NCI-H1436 (cell line): Measurements from ENCODE around the gene FBXO48.
"Not testable (repeated sequence)": the region's sequence is repeated elsewhere in the genome, so short reads cannot be mapped to it uniquely, and the experiment has no call there.

Source experiments
- DNase-seq: peaks from one replicate; lab custom pipeline; 2025; lab: John Stamatoyannopoulos, UW

FBXO48 gene, protein sequence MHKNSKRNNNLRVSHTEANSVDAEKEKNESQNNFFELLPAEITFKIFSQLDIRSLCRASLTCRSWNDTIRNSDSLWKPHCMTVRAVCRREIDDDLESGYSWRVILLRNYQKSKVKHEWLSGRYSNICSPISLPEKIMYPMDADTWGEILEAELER

DNA sequence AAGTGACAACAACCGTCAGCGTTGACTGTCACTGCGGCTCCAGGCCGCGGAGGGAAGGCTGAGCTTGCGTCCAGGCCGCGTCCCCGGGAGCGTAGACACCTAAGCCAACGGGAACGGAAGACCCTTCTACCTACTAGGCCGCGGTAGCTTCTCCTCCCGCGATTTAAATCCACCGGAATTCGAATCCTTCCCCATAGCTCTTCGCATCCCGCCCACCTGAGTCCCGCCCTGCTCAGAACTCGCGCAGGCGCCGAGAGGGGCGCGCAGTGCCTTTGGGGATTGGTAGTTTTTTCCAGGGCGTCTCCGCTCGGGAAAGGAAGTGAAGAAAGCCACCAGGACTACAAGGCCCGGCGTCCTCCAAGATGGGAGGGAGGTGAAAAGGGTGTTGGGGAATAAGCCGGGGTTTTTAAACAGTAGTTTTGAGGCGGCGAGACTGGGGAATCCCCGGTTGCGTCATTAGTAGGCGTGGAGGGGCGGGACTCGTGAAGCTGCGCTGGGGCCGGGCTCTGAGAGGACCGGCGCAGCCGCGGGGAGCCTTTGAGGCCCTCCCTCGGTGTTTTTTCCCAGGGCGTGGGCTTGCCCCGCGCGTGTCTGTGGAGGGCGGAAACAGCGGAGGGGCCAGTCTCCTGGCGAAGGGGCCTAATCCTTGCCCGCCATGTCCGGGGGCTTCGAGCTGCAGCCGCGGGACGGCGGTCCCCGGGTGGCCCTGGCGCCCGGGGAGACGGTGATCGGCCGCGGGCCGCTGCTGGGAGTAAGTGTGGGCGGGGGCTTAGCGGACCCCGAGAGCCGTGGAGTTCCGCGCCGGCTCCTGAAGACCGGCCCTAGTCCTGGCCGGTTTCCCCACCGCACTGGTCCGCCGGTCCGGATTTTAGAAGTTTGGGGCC, at the start of gene FBXO48, which contains the start of gene APLF:
TSS of gene FBXO48 (minus strand) at position 218 of the 884 bp plus-strand sequence. CDS start 2,149 bp downstream, outside the sequence.
TSS of gene APLF (plus strand) at position 509 of the 884 bp plus-strand sequence. CDS start at position 656, 147 bp downstream.
- DNase-seq, result peak; percentile 97

DNA sequence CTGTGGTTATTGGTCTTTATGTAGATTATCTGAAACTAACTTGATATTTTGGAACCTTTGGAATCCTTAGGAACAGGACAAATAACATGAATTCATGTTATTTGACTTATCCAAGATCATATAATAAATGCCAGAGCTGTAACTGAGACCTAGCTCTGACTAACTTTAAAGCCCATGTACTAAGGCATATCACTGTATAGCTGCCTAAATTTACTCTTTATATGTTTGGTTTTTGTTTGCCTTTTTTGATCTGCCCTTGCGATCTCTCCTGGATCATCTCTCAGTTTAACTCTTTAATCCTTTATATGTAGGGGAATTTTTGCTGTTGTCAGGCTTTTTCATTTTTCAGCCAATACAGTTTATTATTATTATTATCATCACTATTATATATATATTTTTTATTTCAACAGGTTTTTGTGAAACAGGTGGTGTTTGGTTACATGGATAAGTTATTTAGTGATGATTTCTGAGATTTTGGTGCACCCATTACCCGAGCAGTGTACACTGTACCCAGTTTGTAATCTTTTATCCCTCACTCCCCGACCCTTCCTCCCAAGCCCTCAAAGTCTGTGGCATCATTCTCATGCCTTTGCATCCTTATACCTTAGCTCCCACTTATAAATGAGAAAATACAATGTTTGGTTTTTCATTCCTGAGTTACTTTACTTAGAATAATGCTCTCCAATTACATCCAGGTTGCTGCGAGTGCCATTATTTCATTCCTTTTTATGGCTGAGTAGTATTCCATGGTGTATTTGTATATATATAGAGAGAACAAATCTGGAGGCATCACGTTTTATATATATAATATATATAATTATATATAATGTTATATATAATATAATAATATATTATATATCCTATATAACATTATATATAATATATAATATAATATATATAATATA, 49.2 kb upstream of the FBXO48 start:
- DNase-seq, result no peak

DNA sequence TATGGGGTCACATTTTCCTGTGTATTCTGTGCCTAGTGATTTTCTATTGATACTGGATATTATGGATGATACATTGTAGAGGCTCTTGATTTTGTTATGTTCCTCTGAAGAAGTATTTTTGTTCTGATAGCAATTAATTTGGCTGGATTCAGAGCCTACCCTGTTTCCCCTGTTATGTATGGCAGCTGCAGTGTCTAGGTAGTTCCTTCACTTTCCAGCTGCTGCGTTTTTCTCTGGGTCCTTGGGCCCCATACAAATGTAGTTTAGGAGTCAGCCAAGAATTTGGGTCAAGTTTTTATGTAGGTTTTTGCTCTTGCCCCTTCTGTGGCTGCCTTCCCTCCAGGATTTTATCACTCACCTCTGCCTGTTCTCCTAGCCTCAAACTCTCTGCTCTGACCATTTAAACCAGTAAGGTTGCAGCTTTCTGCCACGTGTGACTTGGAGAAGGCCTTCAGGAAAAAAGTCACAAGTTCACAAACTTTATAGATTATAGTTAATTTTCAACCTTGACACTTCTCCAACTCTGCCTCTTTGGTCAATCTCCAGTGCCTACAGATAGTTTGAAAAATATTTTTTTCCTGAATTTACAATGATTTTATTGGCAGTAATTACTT, 47.3 kb upstream of the FBXO48 start:
- no peak for DNase-seq

DNA sequence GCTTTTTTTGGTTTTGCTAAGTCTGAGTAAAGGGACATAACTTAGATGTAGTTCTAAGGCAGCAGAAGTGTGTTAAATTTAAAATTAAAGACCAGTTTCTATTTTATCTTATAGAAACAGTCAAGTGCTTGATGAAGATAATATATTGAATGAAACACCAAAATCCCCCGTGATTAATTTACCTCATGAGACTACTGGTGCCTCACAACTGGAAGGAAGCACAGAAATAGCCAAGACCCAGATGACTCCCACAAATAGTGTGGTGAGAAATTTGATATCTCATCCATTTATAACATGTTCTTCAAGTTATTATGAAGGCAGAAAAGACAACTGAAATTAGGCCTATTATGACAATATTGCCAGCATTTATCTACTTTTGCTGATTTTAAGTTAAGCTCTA, 45.9 kb upstream of the FBXO48 start:
- DNase-seq, result no peak

DNA sequence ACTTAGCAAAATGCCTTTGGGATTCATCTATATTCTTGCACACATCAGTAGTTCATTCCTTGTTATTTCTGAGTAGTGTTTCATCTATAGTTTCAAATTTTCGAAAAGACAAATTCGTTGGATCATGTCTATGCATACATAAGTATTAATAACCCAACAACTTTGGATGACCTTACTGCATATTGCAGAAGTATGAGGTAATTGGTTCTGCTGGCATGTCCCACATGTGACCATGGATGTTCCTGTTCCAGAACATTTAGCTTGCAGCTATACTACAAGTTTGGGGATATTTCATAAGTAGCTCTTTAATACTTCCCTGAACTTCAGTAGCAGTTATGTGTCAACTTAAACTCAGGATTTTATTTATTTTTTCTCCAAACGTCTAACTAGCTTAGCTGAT, 45.2 kb upstream of the FBXO48 start:
- DNase-seq, result no peak

DNA sequence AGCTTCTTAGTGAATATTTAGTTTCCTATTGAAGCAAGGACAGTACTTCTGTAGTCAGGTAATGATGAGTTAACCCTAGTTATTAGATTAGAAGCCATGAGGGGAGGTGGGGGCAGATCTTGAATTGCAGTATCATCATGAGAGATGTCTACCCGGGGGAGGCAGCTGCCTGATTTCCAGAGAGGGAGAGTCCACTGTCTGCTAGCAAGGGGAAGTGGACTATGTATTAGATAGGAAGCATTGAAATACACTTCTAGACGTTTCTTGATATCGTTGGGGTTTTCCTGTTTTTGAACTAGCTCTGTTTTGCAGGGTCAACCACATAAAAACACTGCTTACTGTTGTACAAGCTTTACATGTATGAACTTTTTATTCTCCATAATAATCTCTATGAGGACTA, 39.1 kb upstream of the FBXO48 start:
- DNase-seq, result no peak

DNA sequence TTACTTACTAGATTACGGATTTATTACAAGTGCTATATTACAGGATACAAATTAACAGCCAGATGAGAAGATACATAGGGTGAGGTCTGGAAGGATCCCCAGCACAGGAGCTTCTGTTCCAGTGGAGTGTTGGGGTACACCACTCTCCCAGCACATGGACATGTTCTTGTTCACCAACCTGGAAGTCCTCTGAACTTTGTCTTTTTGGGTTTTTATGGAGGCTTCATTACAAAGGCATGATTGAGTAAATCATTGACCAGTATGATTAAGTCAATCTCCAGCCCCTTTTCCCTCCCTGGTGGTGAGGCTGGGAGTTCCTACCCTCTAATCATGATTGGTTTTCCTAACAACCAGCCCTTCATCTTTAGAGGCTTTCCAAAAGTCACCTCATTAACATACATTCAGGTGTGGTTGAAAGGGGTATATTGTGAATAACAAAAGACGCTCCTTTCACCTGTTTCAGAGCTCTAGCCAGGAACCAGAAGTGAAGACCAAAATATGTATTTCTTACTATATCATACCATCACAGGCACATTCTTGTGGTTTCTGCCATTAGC, 38.6 kb upstream of the FBXO48 start:
- no peak for DNase-seq

DNA sequence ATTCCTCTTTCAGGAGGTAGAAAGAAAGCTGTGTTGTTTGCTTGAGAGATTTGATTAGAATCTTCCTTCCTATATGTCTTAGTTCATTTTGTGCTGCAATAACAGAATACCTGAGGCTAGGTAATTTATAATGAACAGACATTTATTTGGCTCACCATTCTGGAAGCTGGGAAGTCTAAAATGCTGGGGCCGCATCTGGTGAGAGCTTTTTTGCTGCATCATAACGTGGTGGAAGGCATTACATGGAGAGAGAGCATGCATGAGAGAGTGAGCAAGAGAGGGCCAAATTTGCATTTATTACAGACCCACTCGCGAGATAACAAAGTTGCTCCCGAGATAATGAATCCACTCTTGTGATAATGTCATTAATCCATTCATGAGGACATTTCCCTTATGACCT, 34.7 kb upstream of the FBXO48 start:
- no peak for DNase-seq

DNA sequence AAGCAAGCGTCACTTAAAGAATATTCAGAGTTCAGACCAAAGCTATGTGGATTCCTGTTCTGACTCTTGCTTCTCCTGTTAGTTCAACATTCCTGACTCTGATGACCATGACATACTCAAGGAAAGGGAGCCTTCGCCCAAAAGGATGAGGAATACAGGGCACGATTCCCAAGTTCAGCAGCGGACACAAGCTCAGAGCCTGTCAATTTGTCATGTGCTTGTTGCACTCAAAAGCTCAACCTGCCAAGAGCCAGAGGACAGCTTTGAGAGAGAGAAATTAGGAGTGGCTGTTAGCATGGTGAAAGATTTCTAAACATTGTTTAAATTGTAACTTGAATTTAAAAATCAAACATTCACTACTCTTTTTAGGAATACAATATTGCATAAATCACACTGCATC, 33.6 kb upstream of the FBXO48 start:
- no peak for DNase-seq

DNA sequence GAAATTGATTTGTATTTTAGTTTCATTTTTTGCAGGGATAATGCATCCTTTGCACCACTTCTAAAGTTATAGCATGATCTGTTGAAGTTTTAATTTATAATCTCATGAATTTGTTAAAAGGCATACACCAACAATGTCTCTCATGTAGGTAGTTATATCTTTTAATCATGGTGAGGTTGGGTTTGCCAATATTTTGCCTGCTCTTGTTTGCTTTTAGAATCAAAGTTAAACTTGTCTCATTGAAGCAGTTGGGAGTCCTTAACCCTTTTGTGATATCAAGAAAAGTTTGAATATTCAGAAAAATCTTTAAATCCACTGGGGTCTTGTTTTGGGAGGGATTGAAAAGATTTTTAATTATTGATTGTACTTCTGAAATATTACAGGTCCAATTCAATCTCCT, 32.0 kb upstream of the FBXO48 start:
- DNase-seq, result no peak

DNA sequence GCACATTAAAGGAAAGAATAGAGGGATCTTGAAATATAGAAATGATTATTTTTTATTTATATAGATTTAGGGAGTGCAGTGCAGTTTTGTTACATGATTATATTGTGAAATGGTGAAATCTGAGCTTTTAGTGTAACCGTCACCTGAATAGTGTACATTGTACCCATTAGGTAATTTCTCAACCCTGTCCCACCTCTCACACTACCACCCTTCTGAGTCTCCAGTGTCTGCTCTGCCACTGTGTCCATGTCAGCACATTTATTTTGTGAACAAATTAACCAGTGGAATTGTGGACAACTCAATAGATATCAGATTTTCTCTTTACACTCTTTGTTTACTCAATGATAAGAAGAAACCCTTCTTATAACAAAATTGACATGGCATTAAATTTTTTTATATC, 24.5 kb upstream of the FBXO48 start:
- no peak for DNase-seq

DNA sequence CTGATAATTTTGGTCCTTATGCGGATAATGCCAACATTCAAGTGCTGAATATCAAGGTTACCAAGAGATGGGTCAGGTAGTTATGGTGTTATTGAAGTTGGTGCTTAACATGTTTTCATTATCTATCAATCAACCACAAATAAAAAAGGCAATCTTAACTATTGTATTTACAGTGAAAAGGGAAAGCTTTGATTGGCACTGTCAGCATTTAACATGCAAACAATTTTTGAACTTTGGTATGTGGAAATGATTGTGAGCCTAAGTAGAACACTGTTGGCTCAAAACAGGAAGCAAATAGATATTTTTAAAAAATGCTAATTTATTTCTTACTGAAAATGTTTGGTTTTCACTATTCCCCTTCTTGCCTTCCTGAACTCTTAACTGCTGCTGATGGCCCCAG, 22.2 kb upstream of the FBXO48 start:
- no peak for DNase-seq

DNA sequence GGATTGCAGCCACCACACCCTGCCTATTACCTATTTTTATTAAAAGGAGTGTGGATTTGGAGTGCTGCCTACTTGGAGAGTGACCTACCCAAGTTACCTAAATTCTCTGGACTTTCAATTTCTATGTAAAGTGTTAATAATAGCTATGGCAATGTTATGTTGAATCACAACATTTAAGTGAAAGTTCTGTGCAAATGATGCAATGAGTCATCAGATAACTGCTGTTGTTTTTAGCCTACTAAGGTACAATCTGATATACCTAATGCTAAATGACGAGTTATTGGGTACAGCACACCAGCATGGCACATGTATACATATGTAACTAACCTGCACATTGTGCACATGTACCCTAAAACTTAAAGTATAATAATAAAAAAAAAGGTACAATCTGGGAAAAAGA, 21.5 kb upstream of the FBXO48 start:
- DNase-seq, result not testable (repeated sequence)

DNA sequence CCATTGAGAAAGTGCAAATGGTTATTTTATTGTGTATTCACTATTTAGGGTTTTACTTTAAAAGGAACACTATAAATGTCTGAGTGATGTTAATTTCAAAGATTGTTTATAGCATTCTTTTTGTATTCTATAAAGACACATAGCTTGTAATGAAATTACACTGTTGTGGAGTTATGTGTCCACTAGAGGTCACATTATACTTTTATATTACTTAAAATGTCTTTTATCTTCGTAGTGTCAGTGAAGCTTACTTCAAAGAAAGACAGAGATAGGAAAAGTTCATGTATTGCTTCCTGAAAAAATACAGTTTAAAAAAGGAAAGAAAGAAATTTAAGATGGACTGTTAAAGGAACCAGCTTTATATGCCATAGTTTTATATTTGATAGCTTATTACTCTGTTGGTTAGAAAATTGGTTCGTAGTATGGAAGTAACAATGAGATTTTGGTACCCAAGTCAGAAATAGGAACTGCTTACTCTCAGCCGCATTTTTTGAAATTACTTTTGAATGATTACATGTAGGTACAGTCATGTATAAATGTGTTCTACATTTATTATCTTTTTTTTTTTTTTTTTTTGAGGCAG, 20.8 kb upstream of the FBXO48 start:
- peak; percentile 3 for DNase-seq

DNA sequence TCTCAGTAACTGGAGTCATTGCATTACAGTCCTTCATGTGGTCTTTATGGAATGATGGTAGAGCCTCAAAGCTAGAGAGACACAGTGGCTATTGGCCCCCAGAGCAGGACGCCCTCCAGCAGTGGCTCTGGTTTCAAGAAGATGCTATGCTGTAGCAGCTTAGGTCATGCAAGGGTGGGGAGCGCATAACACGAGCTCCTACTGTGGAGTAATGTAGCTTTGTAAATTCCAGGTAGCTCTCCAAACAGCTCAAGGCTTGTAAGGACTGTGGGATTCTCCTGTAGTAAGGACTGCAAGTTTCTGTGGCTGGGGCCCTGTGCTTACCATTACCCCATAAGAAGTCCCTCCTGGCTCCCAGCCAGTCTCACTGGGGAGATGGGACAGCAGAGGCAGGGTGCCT, 15.9 kb upstream of the FBXO48 start:
- DNase-seq, result no peak

DNA sequence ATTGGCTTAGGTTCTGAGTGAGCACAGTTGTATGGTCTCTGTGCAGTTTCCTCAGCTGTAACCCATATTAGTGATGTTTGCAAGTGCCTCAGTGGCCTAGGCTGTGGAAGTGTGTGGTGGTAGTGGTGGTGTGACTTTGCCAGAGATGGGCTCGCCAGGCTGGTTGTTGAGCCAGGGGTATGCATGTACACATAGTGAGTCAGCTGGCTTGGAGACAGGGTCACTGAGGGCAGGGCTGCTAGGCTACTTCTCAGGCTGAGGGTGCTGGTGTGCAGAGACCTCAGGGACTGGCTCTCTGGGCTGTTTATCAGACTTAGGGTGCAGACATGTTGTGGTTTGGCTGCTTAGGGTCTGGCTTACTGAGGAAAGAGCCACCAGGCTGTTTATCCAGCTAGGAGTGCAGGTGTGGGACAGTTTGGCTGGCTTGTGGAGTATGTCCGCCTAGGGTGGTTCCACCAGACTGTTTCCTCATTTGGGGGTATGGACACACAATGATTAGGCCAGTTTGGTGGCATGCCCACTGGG, 15.3 kb upstream of the FBXO48 start:
- DNase-seq, result no peak

DNA sequence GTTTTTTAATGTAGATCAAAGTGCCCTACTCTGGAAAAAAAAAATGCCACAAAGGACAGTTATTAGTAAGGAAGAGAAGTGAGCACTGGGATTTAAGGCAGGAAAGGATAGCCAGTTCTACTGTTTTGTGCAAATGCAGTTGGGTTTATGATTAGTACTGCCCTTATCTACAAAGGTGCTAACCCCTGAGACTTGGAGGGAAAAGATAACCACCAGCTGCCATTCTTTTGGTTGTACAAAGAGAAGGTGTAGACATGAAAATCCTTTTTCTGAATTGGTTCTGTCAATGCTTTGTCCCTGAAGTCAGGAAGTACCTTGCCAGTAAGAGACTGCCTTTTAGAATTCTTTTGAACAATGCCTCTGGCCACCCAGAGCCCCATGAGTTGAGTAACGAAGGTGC, 11.6 kb upstream of the FBXO48 start:
- DNase-seq, result no peak

DNA sequence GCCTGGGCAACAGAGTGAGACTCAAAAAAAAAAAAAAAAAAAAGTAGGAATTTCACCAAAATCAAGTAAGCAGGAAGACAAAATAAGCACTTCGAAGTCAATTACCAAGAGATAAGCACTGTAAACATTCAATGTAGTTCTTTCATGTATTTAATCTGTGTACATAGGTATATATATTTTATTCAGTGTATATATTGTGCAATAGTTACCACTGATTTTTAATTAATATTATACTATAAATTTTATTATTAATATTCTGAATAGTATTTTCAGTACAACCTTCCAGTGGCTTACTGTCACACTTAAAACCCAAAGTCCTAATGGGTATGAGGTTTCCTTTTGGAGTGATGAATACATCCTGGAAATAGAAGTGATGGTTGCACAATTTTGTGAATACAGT, 9.4 kb upstream of the FBXO48 start:
- DNase-seq, result no peak

DNA sequence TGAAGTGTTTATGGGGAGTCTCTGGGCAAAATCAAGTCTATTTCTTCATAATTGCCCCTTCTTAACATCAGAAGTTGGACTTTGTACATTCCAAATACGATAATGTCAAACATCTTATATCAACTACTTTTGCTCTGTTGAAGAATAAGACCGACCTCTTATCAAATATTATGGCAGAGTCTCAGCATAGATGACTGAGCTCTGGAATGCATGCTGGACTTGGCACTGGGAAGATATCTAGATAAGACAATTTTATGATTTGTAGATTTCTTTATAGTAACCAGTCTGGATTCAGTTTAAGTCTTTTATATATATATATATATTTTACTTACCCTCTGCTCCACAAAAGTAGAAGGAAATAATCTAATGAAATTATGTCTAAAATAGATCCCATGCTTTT, 8.5 kb upstream of the FBXO48 start:
- no peak for DNase-seq

DNA sequence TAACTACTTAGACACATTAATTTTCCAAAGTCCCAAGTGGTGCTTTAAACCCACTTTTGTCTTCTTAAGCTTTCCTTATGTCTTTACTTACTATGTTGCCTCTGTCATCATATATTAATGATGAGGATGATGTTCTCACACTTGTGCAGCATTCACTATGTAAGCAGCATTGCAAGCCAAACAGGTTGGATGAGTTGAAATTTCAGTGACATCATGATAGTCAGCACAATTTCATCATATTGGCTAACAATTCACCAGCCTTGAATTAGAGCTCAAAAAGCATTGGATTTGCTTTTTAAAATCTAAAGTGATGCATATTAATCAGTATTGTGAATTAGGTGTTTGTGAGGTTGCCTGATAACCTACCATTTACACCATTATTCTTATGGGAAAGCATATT, 8.0 kb upstream of the FBXO48 start:
- no peak for DNase-seq

DNA sequence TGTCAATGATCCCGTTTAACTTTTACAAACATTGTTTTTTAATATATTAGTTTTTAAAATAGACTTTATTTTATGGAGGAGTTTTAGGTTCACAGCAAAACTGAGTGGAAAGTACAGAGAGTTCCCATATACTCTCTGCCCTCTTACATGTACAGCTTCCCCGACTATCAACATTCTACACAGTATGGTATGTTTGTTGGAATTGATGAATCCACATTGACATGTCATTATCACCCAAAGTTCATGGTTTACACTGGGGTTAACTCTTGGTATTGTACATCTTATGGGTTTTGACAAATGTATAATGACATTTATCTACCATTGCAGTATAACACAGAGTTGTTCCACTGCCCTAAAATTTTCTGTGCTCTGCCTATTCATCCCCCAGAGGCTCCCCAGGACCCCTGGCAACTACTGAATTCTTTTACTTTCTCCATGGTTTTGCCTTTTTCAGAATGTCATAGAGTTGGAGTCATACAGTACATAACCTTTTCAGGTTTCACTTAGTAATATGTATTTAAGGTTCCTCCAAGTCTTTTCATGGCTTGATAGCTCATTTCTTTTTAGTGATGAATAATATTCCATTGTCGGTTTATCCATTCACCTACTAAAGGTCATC, 5.8 kb upstream of the FBXO48 start:
- no peak for DNase-seq
